ENCODE data around the gene CSNK2A3.

Gene CSNK2A3

DNA sequence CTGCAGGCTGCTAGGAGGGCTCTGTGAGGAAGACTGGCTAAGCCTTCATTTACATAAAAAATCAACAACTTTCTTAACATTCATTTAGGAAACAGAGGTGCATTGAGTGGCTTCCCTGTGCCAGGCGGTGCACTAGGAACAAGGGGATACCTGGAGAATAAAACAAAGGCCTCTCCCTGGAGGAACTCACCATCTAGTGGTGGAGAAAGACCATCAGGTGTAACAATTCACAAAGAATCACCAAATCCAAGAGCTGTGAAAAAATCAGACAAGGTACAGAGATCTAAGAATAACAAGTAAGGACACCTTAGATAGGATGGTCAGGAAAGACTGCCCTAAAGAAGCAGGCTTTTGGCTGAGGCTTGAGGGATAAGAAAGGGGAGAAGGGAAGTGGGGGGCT is 40.3 kb downstream of the CSNK2A3 start:
- no peak for ATAC-seq
- no peak for TF ChIP-seq ESRRG (CRISPR knock-in tag; IDR thresholded peaks at IDR 0.05)
- TF ChIP-seq, protein P1, sequence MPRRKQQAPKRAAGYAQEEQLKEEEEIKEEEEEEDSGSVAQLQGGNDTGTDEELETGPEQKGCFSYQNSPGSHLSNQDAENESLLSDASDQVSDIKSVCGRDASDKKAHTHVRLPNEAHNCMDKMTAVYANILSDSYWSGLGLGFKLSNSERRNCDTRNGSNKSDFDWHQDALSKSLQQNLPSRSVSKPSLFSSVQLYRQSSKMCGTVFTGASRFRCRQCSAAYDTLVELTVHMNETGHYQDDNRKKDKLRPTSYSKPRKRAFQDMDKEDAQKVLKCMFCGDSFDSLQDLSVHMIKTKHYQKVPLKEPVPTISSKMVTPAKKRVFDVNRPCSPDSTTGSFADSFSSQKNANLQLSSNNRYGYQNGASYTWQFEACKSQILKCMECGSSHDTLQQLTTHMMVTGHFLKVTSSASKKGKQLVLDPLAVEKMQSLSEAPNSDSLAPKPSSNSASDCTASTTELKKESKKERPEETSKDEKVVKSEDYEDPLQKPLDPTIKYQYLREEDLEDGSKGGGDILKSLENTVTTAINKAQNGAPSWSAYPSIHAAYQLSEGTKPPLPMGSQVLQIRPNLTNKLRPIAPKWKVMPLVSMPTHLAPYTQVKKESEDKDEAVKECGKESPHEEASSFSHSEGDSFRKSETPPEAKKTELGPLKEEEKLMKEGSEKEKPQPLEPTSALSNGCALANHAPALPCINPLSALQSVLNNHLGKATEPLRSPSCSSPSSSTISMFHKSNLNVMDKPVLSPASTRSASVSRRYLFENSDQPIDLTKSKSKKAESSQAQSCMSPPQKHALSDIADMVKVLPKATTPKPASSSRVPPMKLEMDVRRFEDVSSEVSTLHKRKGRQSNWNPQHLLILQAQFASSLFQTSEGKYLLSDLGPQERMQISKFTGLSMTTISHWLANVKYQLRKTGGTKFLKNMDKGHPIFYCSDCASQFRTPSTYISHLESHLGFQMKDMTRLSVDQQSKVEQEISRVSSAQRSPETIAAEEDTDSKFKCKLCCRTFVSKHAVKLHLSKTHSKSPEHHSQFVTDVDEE (CRISPR knock-in tag; IDR thresholded peaks at IDR 0.05) = no peak
- no peak for TF ChIP-seq ZNF565 (CRISPR knock-in tag; conservative IDR thresholded peaks at IDR 0.05; ENCODE audit: low read depth)
- TF ChIP-seq ZC3H10 (CRISPR knock-in tag; IDR thresholded peaks at IDR 0.05) = no peak
- TF ChIP-seq RARB (CRISPR knock-in tag; IDR thresholded peaks at IDR 0.05) = no peak
- TF ChIP-seq ZNF8 (CRISPR knock-in tag; IDR thresholded peaks at IDR 0.05) = no peak
- no peak for TF ChIP-seq CSDC2 (CRISPR knock-in tag; IDR thresholded peaks at IDR 0.05)

DNA sequence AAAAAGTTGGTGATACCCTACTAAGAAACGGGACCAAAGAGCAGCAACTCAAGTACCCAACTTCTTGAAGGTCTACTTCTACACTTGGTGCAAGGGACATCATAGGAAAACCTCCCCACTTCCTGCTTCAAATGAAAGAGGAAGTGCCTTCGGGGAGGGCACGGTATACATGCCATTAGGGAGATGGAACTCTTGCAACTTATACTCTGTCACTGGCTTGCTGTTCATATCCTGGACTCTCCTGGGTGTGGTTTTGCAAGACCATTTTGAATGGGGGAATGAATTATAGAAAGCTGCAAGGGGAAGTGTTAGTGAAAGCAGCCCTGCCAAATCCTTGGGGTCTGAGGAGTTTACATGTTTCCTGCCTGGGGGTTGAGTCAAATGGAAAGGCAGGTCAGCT is 41.9 kb downstream of the CSNK2A3 start:
- no peak for ATAC-seq

DNA sequence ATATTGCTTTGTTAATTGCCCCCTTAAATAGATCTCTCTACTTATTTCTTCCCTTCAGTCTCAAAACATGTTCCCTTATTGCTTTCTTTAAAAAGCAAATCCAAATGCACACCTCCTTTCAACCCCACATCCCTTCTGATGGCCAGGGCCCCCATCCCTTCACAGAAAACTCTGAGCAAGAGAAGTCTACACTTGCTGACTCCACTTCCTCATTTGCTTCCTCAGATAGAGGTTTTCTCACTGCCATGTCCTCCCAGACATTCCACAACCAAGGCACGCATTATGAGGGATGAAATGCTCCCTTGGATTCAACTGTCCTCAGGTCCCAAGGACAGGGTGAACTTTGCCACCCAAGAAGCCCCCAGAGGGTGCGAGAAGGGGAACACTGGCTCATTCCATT is 43.1 kb downstream of the CSNK2A3 start:
- no peak for TF ChIP-seq RARB (CRISPR knock-in tag; IDR thresholded peaks at IDR 0.05)
- TF ChIP-seq, protein P2, sequence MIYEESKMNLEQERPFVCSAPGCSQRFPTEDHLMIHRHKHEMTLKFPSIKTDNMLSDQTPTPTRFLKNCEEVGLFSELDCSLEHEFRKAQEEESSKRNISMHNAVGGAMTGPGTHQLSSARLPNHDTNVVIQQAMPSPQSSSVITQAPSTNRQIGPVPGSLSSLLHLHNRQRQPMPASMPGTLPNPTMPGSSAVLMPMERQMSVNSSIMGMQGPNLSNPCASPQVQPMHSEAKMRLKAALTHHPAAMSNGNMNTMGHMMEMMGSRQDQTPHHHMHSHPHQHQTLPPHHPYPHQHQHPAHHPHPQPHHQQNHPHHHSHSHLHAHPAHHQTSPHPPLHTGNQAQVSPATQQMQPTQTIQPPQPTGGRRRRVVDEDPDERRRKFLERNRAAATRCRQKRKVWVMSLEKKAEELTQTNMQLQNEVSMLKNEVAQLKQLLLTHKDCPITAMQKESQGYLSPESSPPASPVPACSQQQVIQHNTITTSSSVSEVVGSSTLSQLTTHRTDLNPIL (CRISPR knock-in tag; IDR thresholded peaks at IDR 0.05; ENCODE audit: low read depth) = no peak
- ATAC-seq = no peak

More for the DNA sequence above, 41.9 kb downstream of the CSNK2A3 start:
- TF ChIP-seq, protein P3, sequence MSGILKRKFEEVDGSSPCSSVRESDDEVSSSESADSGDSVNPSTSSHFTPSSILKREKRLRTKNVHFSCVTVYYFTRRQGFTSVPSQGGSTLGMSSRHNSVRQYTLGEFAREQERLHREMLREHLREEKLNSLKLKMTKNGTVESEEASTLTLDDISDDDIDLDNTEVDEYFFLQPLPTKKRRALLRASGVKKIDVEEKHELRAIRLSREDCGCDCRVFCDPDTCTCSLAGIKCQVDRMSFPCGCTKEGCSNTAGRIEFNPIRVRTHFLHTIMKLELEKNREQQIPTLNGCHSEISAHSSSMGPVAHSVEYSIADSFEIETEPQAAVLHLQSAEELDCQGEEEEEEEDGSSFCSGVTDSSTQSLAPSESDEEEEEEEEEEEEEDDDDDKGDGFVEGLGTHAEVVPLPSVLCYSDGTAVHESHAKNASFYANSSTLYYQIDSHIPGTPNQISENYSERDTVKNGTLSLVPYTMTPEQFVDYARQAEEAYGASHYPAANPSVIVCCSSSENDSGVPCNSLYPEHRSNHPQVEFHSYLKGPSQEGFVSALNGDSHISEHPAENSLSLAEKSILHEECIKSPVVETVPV (CRISPR knock-in tag; IDR thresholded peaks at IDR 0.05) = no peak
- TF ChIP-seq, protein P4, sequence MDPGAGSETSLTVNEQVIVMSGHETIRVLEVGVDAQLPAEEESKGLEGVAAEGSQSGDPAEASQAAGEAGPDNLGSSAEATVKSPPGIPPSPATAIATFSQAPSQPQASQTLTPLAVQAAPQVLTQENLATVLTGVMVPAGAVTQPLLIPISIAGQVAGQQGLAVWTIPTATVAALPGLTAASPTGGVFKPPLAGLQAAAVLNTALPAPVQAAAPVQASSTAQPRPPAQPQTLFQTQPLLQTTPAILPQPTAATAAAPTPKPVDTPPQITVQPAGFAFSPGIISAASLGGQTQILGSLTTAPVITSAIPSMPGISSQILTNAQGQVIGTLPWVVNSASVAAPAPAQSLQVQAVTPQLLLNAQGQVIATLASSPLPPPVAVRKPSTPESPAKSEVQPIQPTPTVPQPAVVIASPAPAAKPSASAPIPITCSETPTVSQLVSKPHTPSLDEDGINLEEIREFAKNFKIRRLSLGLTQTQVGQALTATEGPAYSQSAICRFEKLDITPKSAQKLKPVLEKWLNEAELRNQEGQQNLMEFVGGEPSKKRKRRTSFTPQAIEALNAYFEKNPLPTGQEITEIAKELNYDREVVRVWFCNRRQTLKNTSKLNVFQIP (CRISPR knock-in tag; IDR thresholded peaks at IDR 0.05; ENCODE audit: borderline replicate concordance, low read depth) = no peak
- TF ChIP-seq ZC3H10 (CRISPR knock-in tag; IDR thresholded peaks at IDR 0.05) (no peak), ZFP30 (CRISPR knock-in tag; IDR thresholded peaks at IDR 0.05) (no peak), PPARA (CRISPR knock-in tag; IDR thresholded peaks at IDR 0.05; ENCODE audit: borderline replicate concordance) (no peak), ESRRG (CRISPR knock-in tag; IDR thresholded peaks at IDR 0.05) (no peak), ISL1 (CRISPR knock-in tag; IDR thresholded peaks at IDR 0.05) (no peak), ZFP3 (CRISPR knock-in tag; IDR thresholded peaks at IDR 0.05) (no peak), SNAI2 (CRISPR knock-in tag; IDR thresholded peaks at IDR 0.05) (no peak), TOX (CRISPR knock-in tag; IDR thresholded peaks at IDR 0.05; ENCODE audit: borderline replicate concordance) (no peak), GLIS3 (CRISPR knock-in tag; IDR thresholded peaks at IDR 0.05) (no peak), CSDC2 (CRISPR knock-in tag; IDR thresholded peaks at IDR 0.05) (no peak), RARB (CRISPR knock-in tag; IDR thresholded peaks at IDR 0.05) (no peak), BACH2 (CRISPR knock-in tag; IDR thresholded peaks at IDR 0.05; ENCODE audit: borderline replicate concordance) (no peak), TCF4 (CRISPR knock-in tag; IDR thresholded peaks at IDR 0.05; ENCODE audit: borderline replicate concordance) (no peak)
- TF ChIP-seq, protein P5, sequence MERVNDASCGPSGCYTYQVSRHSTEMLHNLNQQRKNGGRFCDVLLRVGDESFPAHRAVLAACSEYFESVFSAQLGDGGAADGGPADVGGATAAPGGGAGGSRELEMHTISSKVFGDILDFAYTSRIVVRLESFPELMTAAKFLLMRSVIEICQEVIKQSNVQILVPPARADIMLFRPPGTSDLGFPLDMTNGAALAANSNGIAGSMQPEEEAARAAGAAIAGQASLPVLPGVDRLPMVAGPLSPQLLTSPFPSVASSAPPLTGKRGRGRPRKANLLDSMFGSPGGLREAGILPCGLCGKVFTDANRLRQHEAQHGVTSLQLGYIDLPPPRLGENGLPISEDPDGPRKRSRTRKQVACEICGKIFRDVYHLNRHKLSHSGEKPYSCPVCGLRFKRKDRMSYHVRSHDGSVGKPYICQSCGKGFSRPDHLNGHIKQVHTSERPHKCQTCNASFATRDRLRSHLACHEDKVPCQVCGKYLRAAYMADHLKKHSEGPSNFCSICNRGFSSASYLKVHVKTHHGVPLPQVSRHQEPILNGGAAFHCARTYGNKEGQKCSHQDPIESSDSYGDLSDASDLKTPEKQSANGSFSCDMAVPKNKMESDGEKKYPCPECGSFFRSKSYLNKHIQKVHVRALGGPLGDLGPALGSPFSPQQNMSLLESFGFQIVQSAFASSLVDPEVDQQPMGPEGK (CRISPR knock-in tag; IDR thresholded peaks at IDR 0.05; ENCODE audit: borderline replicate concordance) = no peak
- TF ChIP-seq, protein P1 (CRISPR knock-in tag; IDR thresholded peaks at IDR 0.05) = no peak

Data from SK-N-SH treated with all-trans-retinoic acid at 6 μM for 48 hours (cell line).